GM08714 (cell line): Measurements from ENCODE around the gene BPIFB6.

Experiments used
- H3K4me3 ChIP-seq: fragments of 200-500 bp; sonication (Bioruptor generic); 2 replicates; pipeline ENCODE4 v1.5.1; 2014; ENCODE audit warnings: mild to moderate bottlenecking, low read length, inconsistent platforms
- ZNF274 ChIP-seq: IDR thresholded peaks from 2 replicates; pipeline ENCODE4 v1.6.1; 2012; ENCODE audit warnings: mild to moderate bottlenecking, low read depth, low read length

BPIFB6 gene

DNA sequence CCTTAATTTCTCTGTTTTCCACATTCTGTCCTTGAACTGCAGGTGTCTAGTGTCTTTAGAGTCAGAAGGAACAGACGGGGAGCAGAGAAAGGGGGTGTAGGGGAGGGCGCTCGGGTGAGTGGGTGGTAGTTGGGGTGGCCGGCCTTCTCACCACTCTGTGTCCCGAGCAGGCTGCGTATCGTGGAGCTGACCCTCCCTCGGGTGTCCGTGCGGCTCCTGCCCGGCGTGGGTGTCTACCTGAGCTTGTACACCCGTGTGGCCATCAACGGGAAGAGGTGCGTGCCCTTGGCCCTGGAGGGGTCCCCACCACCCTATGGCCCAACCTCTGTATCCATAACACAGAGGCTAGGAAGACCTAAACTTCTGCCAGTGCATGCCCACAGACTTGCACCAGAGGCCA, 53.3 kb downstream of the BPIFB6 start:
- H3K4me3 ChIP-seq = no peak overlapping the region
- no peak for TF ChIP-seq ZNF274

- no peak overlapping the region for H3K4me3 ChIP-seq
- TF ChIP-seq ZNF274 = no peak
Measured at GRCh38 chr20:33086052-33086722, 54.7 kb downstream of the BPIFB6 start.

DNA sequence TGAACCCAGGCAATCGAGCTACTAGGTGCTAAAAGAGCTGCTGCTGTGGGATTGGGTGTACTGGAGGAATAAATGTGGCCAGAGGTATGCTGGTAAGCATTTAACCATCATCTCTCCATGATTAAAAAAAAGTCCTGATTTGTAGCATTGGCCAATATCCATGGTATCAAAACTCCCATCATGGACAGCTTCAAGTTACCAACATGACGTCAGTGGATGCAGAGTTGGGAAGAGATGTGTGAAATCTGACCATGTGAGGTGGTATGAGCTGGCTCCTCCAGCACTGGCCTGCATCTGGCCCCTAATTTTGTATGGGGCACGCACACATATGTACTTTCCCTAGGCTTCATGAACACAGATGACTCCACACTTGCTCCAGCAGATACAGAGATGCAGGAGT, 59.7 kb downstream of the BPIFB6 start:
- H3K4me3 ChIP-seq = no peak overlapping the region
- no peak for TF ChIP-seq ZNF274

DNA sequence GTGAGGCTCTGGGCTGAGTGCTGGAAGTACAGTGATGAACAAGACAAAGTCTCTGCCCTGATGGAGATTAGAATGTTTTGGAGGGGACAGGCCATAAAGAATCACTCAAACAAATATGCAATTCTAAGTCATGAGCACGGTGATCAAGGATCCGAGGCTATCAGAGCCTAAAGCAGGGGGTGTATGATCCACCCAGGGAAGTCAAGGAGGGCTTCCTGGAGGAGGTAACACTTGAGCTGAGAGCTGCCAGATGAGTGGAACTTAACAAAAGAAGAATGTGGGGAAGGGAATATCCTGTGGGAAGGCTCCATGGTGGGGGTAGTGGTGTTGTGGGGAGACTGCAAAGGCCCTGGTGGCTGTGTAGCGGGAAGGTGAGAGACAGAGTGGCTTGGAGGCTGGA, 60.2 kb downstream of the BPIFB6 start:
- no peak for TF ChIP-seq ZNF274
- H3K4me3 ChIP-seq = no peak overlapping the region

GRCh38 chr20:33092361-33092760, 60.9 kb downstream of the BPIFB6 start:
- TF ChIP-seq ZNF274 = no peak

GRCh38 chr20:33093074-33093473, 61.6 kb downstream of the BPIFB6 start:
- no peak for TF ChIP-seq ZNF274
- H3K4me3 ChIP-seq = no peak overlapping the region

More at GRCh38 chr20:33092361-33092760, 60.9 kb downstream of the BPIFB6 start:
- H3K4me3 ChIP-seq = no peak overlapping the region

- H3K4me3 ChIP-seq = no peak overlapping the region
- no peak for TF ChIP-seq ZNF274
Measured at GRCh38 chr20:33093582-33093981, 62.1 kb downstream of the BPIFB6 start.
